ENCODE results near the gene TMEM218.
"Not testable (repeated sequence)": the region's sequence is repeated elsewhere in the genome, so short reads cannot be mapped to it uniquely, and the experiment has no call there.

Gene TMEM218

GRCh38 chr11:125092669-125093068 is 18.8 kb downstream of the TMEM218 start:
- H3K4me3 ChIP-seq (replicated peaks; ENCODE audit: low read depth, low read length): no peak overlapping the region
- TF ChIP-seq, protein P1, sequence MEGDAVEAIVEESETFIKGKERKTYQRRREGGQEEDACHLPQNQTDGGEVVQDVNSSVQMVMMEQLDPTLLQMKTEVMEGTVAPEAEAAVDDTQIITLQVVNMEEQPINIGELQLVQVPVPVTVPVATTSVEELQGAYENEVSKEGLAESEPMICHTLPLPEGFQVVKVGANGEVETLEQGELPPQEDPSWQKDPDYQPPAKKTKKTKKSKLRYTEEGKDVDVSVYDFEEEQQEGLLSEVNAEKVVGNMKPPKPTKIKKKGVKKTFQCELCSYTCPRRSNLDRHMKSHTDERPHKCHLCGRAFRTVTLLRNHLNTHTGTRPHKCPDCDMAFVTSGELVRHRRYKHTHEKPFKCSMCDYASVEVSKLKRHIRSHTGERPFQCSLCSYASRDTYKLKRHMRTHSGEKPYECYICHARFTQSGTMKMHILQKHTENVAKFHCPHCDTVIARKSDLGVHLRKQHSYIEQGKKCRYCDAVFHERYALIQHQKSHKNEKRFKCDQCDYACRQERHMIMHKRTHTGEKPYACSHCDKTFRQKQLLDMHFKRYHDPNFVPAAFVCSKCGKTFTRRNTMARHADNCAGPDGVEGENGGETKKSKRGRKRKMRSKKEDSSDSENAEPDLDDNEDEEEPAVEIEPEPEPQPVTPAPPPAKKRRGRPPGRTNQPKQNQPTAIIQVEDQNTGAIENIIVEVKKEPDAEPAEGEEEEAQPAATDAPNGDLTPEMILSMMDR (IDR thresholded peaks at IDR 0.05; ENCODE audit: low read depth, low read length, missing control alignments): no peak
- DNase-seq (ENCODE audit: extremely low read depth, low read depth): no peak

DNA sequence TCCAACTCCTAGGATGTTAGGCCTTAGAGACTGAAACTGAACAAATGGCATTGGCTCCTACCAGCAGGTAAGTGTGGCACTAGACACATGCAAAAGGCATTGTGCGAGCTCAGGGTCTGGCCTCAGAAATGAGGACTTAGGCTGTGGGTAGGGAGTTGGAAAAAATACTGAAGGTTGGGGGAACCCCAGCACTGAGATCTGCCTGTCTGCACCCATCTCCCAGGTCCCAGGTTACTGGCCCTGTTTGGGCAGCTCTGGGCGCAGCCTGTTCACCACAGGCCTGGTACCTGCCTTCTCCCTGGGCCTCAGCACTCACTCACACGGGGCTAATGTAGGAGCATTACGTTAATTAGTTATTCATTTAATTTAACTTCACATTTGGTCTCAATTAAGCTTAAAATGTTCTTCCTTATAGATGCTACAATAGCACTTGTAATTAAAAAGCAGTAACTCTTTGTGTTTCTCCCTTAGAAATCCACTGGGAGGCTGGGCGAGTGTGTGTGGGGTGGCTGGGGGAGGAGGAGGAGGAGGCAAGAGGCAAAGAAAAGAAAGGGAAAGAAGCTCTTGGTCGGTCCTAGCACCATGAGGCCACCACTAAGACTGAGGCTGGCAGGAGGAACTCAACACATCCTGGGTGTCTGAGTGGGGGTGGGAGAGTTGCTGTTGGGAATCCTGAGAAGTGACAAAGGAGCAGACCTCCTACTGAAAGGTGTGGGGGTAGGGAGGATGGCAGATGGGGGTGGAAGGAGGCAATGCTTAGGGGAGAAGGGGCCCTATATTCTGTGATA is 19.4 kb downstream of the TMEM218 start:
- no peak overlapping the region for H3K4me3 ChIP-seq (replicated peaks; ENCODE audit: low read depth, low read length)
- no peak for DNase-seq (ENCODE audit: extremely low read depth, low read depth)
- TF ChIP-seq, protein P1 (IDR thresholded peaks at IDR 0.05; ENCODE audit: low read depth, low read length, missing control alignments): no peak

DNA sequence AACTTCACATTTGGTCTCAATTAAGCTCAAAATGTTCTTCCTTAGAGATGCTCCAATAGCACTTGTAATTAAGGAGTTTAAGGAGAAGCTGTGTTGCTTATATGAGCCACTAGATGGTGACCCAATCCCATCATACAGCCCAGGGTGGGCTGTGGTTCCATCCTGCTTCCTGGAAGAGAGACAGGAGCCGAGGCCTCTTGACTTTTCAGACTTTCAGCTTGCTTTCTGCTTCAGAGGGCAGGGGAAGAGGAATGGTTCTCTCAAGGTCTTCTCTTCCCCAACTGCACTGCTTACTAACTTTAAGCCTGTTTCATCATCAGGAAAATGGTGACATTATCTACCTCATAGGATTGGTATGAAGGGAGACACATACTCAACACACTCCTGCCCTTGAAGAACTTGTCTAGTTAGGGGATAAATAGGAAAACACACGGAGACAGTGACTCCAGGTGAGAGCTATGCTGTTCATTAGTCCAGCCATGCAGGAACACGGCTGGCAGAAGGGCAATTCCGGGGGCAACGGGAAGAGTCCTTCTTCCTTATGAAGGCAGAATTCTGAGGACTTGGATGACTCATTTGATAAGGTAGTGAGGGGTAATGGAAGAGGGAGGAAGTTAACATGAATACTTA is 20.1 kb downstream of the TMEM218 start:
- no peak for DNase-seq (ENCODE audit: extremely low read depth, low read depth)
- H3K4me3 ChIP-seq (replicated peaks; ENCODE audit: low read depth, low read length): no peak overlapping the region
- TF ChIP-seq, protein P1 (IDR thresholded peaks at IDR 0.05; ENCODE audit: low read depth, low read length, missing control alignments): peak; percentile 63

DNA sequence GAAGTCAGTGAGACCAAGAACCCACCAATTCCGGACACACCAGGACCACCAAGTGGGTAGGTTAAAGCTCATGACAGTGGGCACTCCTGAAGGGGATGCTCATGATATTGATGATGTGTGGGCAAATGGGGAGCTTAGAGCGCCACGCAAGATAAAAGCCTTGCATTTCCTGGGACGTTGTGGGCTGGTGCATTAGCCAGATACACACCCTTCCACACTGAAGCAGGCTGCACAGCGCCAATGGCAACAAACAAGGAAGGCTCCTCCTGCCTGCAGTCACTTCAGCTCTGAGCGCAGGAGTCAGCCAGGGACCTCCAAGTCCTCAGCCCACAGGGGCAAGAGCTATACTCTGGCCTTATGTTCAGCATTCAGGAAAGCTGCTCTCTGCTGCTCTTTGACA is 20.6 kb downstream of the TMEM218 start:
- TF ChIP-seq, protein P1 (IDR thresholded peaks at IDR 0.05; ENCODE audit: low read depth, low read length, missing control alignments): no peak
- H3K4me3 ChIP-seq (replicated peaks; ENCODE audit: low read depth, low read length): no peak overlapping the region
- DNase-seq (ENCODE audit: extremely low read depth, low read depth): no peak

GRCh38 chr11:125090151-125090550 is 21.3 kb downstream of the TMEM218 start:
- not testable (repeated sequence) for H3K4me3 ChIP-seq (replicated peaks; ENCODE audit: low read depth, low read length)

DNA sequence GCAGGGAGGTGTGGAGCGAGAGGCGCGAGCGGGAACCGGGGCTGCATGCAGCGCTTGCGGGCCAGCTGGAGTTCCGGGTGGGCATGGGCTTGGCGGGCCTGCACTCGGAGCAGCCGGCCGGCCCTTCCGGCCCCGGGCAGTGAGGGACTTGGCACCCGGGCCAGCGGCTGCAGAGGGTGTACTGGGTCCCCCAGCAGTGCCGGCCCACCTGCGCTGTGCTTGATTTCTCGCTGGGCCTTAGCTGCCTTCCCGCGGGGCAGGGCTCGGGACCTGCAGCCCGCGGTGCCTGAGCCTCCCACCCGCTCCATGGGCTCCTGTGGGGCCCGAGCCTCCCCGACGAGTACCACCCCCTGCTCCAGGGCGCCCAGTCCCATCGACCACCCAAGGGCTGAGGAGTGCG is 21.9 kb downstream of the TMEM218 start:
- not testable (repeated sequence) for H3K4me3 ChIP-seq (replicated peaks; ENCODE audit: low read depth, low read length); DNase-seq (ENCODE audit: extremely low read depth, low read depth)

More at GRCh38 chr11:125090151-125090550, 21.3 kb downstream of the TMEM218 start:
- DNase-seq (ENCODE audit: extremely low read depth, low read depth): not testable (repeated sequence)

GRCh38 chr11:125088576-125089455 is 22.6 kb downstream of the TMEM218 start:
- H3K4me3 ChIP-seq (replicated peaks; ENCODE audit: low read depth, low read length): no peak overlapping the region
- TF ChIP-seq, protein P1 (IDR thresholded peaks at IDR 0.05; ENCODE audit: low read depth, low read length, missing control alignments): no peak
- no peak for DNase-seq (ENCODE audit: extremely low read depth, low read depth)

Measured in HFF-Myc (cell line).